HK-2 (cell line): Measurements from ENCODE around the gene TBC1D10B.

Source experiments
- DNase-seq: peaks from one replicate; pipeline ENCODE4 v3.0.0-alpha.2; 2018; ENCODE audit not compliant: unreplicated experiment

TBC1D10B gene

DNA sequence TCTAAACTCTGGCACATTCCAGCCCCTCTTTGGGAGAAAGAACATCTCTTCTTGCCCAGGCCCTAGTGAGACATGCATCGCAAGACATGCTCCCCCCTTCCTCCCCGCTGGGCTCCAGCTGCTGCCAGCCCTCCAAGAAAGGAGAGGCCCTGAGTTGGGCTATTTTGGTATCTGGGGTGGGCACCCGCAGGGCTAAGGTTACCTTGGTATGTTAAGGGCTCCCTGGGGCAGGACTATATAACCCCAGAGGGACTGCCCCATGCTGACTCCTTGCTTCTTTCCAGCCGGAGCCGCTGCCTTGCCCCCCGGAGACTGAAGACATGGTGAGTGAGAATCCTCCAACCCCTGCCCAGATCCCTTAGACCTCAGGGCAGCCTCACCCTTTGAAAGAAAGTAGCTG is 4.2 kb upstream of the TBC1D10B start, which contains the start of gene MYL11:
MYL11 (plus strand) TSS at position 265 of the 400 bp plus-strand sequence; CDS start at position 321, 56 bp downstream.
- DNase-seq: no peak

GRCh38 chr16:30372725-30373124 is 2.4 kb upstream of the TBC1D10B start:
- no peak for DNase-seq

DNA sequence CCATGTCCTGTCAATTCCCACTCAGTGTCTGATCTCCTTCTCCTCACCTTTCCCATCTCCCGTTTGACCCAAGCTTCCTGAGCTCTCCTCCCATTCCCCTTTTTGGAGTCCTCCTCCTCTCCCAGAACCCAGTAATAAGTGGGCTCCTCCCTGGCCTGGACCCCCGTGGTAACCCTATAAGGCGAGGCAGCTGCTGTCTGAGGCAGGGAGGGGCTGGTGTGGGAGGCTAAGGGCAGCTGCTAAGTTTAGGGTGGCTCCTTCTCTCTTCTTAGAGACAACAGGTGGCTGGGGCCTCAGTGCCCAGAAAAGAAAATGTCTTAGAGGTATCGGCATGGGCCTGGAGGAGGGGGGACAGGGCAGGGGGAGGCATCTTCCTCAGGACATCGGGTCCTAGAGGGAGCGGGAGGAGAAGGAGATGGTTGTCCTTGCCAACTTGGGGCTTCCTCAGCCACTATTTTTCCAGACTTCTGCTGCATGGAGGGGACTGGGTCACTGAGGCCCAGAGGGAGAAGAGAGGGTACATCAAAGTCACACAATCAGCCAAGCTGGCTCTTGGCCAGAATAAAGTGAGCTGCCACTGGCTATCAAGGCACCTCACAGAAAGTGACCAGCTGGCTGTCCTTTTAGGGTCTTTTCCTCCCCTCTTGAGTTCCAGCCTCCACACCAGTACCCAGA is 1.9 kb upstream of the TBC1D10B start:
- no peak for DNase-seq

GRCh38 chr16:30371248-30371816 is 1.0 kb upstream of the TBC1D10B start:
- no peak for DNase-seq

DNA sequence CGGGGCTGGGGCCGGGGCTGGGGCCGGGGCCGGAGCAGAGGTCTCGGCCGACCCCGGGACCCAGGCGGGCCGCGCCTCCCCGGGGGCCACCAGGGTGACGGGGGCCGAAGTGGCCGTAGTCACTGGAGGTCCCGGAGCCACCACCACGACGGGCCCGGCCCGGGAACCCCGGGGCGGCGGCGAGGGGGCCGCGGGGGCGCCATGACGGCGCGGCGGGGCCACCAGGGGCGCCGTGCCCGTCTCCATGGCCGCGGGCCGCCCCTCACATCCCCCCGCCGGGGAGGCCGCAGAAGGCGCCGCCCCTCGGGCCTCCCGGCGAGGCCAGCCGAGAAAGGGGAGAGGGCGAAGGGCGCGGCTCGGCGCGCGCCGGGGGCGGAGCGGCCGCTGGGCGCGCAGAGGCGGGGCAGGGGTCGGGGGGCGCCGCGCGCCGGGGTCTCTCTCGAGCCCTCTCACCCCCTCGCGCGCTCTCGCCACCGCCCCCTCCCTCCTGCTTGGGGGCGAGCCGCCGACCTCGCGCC is 297 bp downstream of the TBC1D10B start:
- DNase-seq: no peak

GRCh38 chr16:30369091-30369937 is 980 bp downstream of the TBC1D10B start:
- no peak for DNase-seq

GRCh38 chr16:30368792-30369090 is 1.6 kb downstream of the TBC1D10B start:
- DNase-seq: no peak

- peak; percentile 46 for DNase-seq
Observed at GRCh38 chr16:30368122-30368791, 2.0 kb downstream of the TBC1D10B start.

GRCh38 chr16:30367349-30368009 is 2.8 kb downstream of the TBC1D10B start:
- DNase-seq: no peak

DNA sequence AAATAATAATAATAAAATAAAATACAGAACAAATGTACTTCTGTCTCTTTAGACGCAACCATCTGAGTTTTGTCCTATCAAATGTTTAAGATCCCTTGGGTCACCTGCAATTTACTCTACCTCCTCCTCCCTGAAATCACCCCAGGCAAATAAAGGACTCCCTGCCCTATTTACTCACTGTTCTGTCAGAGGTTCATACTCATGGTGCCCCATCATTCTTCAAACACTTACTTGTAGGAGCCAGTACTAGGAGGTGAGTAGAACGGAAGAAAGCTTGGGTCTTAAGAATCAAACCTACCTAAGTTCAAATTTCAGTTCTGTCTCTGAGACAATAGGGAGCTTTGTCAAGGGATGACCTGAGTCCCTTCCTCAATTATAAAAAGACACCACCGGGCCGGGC is 3.8 kb downstream of the TBC1D10B start:
- no peak for DNase-seq

GRCh38 chr16:30365200-30365599 is 5.1 kb downstream of the TBC1D10B start:
- no peak for DNase-seq

- DNase-seq: no peak
Observed at GRCh38 chr16:30361180-30361579, 9.1 kb downstream of the TBC1D10B start.

GRCh38 chr16:30359871-30360170 is 10.5 kb downstream of the TBC1D10B start:
- no peak for DNase-seq

- no peak for DNase-seq
Observed at GRCh38 chr16:30358990-30359870, 11.1 kb downstream of the TBC1D10B start.

GRCh38 chr16:30358577-30358936 is 11.7 kb downstream of the TBC1D10B start:
- no peak for DNase-seq

DNA sequence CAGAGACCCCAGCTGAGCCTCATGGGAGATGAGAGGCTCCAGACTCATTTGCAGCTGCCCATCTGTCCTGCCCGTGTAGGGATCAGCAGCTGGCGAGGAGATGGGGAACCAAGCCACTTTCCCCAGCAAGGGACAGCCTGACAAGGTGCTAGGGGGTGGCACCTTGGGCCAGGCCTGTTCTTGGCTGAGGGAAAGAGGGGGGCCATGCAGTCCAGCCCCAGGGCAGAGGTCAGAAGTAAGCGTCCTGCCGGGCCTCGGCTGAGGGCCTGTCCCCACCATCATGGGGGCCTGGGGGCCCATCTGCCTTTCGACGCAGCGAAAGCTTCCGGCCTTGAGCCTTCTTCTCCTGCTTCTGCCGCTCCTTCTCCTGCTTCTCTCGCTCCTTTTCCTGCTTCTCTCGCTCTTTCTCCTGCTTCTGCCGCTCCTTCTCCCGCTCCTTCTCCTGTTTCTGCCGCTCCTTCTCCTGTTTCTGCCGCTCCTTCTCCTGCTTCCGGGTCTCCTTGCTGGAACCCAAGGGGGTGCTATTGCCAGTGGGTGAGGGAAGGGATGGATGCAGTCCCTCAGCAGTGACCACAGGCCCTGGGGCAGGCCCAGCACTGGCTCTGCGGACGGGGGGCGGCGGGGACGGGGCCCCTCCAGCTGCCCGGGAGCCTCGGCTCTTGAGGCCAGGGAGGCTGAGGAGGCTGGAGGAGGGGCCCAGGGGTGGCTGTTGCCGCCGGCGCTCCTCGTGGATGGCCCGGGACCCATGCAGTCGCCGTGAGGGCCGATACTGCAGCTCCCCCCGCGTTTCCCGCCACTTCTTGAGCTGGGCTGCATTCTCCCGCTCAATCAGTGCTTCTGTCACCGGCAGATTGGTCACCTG is 12.3 kb downstream of the TBC1D10B start:
- no peak for DNase-seq

DNA sequence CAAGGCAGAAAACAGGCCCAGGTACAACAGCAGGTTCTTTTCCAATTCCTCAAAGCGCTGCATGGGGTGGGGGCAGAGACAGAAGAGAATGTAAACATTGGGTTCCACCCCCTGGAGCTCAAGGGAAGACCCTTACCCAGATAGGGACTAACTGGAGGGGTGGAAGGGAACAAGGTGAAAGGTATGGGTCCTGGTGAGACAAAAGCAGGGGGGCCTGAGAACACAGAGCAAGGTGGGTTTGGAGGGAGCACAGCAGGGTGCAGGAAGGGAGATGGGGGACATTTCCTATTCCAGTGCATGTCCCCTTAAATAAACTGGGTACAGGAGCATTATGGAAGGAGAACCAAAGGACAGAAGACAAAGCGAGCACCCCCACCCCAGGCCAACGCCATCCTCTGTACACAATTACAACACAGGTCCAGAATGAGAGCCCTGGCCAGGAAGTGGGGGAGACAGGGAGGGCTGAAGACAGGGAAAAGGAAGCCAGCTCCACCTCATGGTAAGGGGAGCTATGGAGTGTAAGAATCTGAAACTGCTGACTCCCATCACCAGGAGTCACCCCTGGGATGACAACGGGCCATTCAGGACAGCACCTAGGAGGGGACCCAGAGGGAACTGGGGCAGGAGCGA is 13.1 kb downstream of the TBC1D10B start:
- DNase-seq: no peak

DNA sequence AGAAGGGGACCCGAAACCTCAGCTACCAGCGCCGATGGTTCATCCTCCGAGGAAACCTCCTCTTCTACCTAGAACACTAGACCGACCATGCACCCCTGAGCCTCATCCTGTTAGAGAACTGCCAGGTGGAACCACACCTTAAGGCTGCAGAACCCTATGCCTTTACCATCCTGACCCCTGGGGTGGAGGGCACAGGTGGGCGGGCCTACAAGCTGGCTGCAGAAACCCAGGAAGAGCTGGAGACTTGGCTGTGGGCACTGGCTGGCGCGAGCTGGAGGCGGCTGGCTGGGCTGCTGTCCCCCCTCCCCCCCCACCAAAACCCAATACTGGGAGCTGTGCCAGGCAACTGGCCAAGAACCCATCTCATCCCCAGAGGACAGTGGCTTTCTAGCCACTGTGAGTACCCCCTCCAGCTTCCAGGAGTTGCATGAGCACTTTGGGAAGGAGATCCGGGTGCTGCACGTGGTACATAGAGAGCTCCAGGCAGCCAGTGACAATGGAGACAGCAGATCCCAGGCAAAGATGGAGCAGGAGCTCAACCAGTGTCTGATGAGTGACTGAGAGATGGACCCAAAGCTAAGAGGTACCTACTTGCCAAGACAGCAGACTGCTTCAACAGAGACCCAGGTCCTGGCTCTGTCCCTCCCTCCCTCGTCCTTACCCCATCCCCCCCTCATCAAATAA is 13.8 kb downstream of the TBC1D10B start:
- peak; percentile 60 for DNase-seq

GRCh38 chr16:30355954-30356308 is 14.4 kb downstream of the TBC1D10B start:
- no peak for DNase-seq
